CD4-positive, alpha-beta memory T cell (primary cell): ENCODE measurements around the gene MC5R. TPM values are rescaled to one million over a fixed set of nuclear protein-coding genes. Genes with fewer than 3 reads are reported as not detected.

Experiments
- CTCF ChIA-PET: fragments of 350-600 bp; sonication (Branson Sonifier 250); formaldehyde crosslinking; loops from one replicate; lab custom pipeline; 2021; ENCODE audit warnings: inconsistent platforms; ENCODE audit not compliant: partially characterized antibody; lab: Charles Lee
- POLR2A ChIA-PET: fragments of 350-600 bp; sonication (Branson Sonifier 250); formaldehyde crosslinking; loops from one replicate; lab custom pipeline; 2021; ENCODE audit not compliant: partially characterized antibody; lab: Charles Lee
- DNase-seq, 5 donors: peaks; one replicate each; pipeline versions ENCODE4 v3.0.0 to v3.0.0-alpha.2; 2020 to 2022; ENCODE audit warnings: mixed read lengths in 1 of 5
- H3K27ac ChIP-seq: one replicate; pipeline ENCODE4 v1.7.0; 2013; ENCODE audit warnings: low read depth, low read length
- H3K27me3 ChIP-seq: 2 replicates; pipeline ENCODE4 v1.7.0; 2013; ENCODE audit warnings: mild to moderate bottlenecking, low read length, moderate library complexity; ENCODE audit not compliant: insufficient read depth
- H3K36me3 ChIP-seq: 2 replicates; pipeline ENCODE4 v1.7.0; 2013; ENCODE audit warnings: mild to moderate bottlenecking, low read length, moderate library complexity; ENCODE audit not compliant: insufficient read depth
- H3K4me1 ChIP-seq: 2 replicates; pipeline ENCODE4 v1.7.0; 2013; ENCODE audit warnings: mild to moderate bottlenecking, low read length, moderate library complexity; ENCODE audit not compliant: insufficient read depth
- H3K4me3 ChIP-seq, 2 donors: one replicate each; pipeline ENCODE4 v1.7.0; 2013; ENCODE audit warnings: low read length in 2 of 2, mild to moderate bottlenecking in 1 of 2
- H3K9me3 ChIP-seq, 2 donors: one replicate each; pipeline ENCODE4 v1.7.0; 2013; ENCODE audit warnings: low read length in 2 of 2, control low read depth in 1 of 2; ENCODE audit not compliant: control insufficient read depth in 1 of 2
- H3K27ac Mint-ChIP-seq, 7 donors: one replicate each; pipeline ENCODE4 v1.8.0; 2020 to 2021; ENCODE audit warnings: mixed read lengths in 7 of 7, mild to moderate bottlenecking in 6 of 7, inconsistent platforms in 3 of 7, moderate library complexity in 3 of 7
- H3K27me3 Mint-ChIP-seq, 2 donors: one replicate each; pipeline ENCODE4 v1.8.0; 2020 to 2021; ENCODE audit warnings: mixed read lengths in 2 of 2
- H3K36me3 Mint-ChIP-seq, 2 donors: one replicate each; pipeline ENCODE4 v1.8.0; 2020 to 2021; ENCODE audit warnings: mixed read lengths in 2 of 2, inconsistent platforms in 1 of 2, mild to moderate bottlenecking in 1 of 2
- H3K4me1 Mint-ChIP-seq, 4 donors: one replicate each; pipeline ENCODE4 v1.8.0; 2020 to 2021; ENCODE audit warnings: mixed read lengths in 4 of 4, mild to moderate bottlenecking in 1 of 4
- H3K4me3 Mint-ChIP-seq, 8 donors: one replicate each; pipeline ENCODE4 v1.8.0; 2020 to 2021; ENCODE audit warnings: mixed read lengths in 8 of 8, mild to moderate bottlenecking in 7 of 8, moderate library complexity in 6 of 8, inconsistent platforms in 3 of 8
- H3K9me3 Mint-ChIP-seq, 8 donors: one replicate each; pipeline ENCODE4 v1.8.0; 2020 to 2021; ENCODE audit warnings: mixed read lengths in 8 of 8, mild to moderate bottlenecking in 5 of 8, inconsistent platforms in 3 of 8, moderate library complexity in 1 of 8
- intact Hi-C: fragments of 100-400 bp; cut with micrococcal nuclease; formaldehyde crosslinking; loops from one replicate; pipeline ENCODE4 v1.15.1; 2023
- polyA plus RNA-seq, 2 donors: library from polyadenylated mRNA; unstranded; fragments of 300-500 nt; fragmentation: Illumina TruSeq; gene quantifications; one replicate each; pipeline ENCODE4 v1.2.3, GENCODE V29; 2021
- total RNA-seq, 2 experiments: library from RNA; stranded (reverse); gene quantifications; one replicate each; pipeline ENCODE4 v1.2.3, GENCODE V29; 2021

The MC5R gene
- total and polyA plus RNA-seq, 4 experiments from 2014 or later: not detected

- Mint-ChIP-seq H3K27me3 (peaks cover 45 to 48% of the 10 kb centered on the region in 2 donors), H3K9me3 (peaks cover 0 to 6% (median 0%) of the 10 kb centered on the region in 8 donors), H3K4me3 (peak overlapping the region in 7 of 8 donors; percentile 41 to 84 (median 50)), H3K36me3 (no peaks in the 10 kb centered on the region), H3K27ac (no peak overlapping the region), H3K4me1 (peaks cover 3 to 6% (median 5%) of the 10 kb centered on the region in 4 donors)
- Histone ChIP-seq H3K9me3 (no peaks in the 10 kb centered on the region), H3K27me3 (peaks cover 13% of the 10 kb centered on the region), H3K36me3 (no peaks in the 10 kb centered on the region), H3K4me1 (peaks cover 7% of the 10 kb centered on the region), H3K27ac (no peak overlapping the region), H3K4me3 (no peak overlapping the region)
- DNase-seq: peak in 3 of 5 donors; percentile 23 to 25 (median 24)
- CTCF ChIA-PET: interaction anchor here (0.6 kb wide), 1 partner anchor 1647 kb away, joined by 3 read pairs; no protein-coding TSS in a partner anchor
- intact Hi-C loops: loop anchor here (1.0 to 5.0 kb wide), 2 partner anchors 243 to 584 kb away; no protein-coding TSS in a partner anchor
- POLR2A ChIA-PET: no interaction called here
Observed at GRCh38 chr18:13800505-13801259, 23.3 kb upstream of the MC5R start.

GRCh38 chr18:13801260-13801601 is 22.7 kb upstream of the MC5R start:
- CTCF ChIA-PET: no interaction called here

GRCh38 chr18:13804305-13804704 is 19.6 kb upstream of the MC5R start:
- no peak overlapping the region for H3K27ac ChIP-seq
- no peaks in the 10 kb centered on the region for H3K9me3 ChIP-seq
- Mint-ChIP-seq H3K4me3 (no peak overlapping the region), H3K9me3 (peaks cover 0 to 3% (median 0%) of the 10 kb centered on the region in 8 donors), H3K4me1 (peaks cover 3 to 6% (median 5%) of the 10 kb centered on the region in 4 donors), H3K27ac (no peak overlapping the region), H3K27me3 (peaks cover 32 to 46% of the 10 kb centered on the region in 2 donors), H3K36me3 (no peaks in the 10 kb centered on the region)
- peaks cover 7% of the 10 kb centered on the region for H3K4me1 ChIP-seq
- H3K36me3 ChIP-seq: no peaks in the 10 kb centered on the region
- CTCF ChIA-PET: interaction anchor here (1.2 to 3.7 kb wide), 2 partner anchors 9 to 617 kb away, joined by 3 to 27 read pairs; no protein-coding TSS in a partner anchor
- peaks cover 13% of the 10 kb centered on the region for H3K27me3 ChIP-seq
- H3K4me3 ChIP-seq: no peak overlapping the region
- DNase-seq: no peak
- intact Hi-C loops: loop anchor here (5.0 kb wide), 1 partner anchor 247 kb away; no protein-coding TSS in a partner anchor
- POLR2A ChIA-PET: no interaction called here

More at GRCh38 chr18:13801260-13801601, 22.7 kb upstream of the MC5R start:
- POLR2A ChIA-PET: no interaction called here
- Histone ChIP-seq H3K27me3 (peaks cover 13% of the 10 kb centered on the region), H3K27ac (no peak overlapping the region), H3K4me3 (no peak overlapping the region), H3K36me3 (no peaks in the 10 kb centered on the region), H3K9me3 (no peaks in the 10 kb centered on the region), H3K4me1 (peaks cover 7% of the 10 kb centered on the region)
- no peak for DNase-seq
- Mint-ChIP-seq H3K4me1 (peaks cover 3 to 6% (median 5%) of the 10 kb centered on the region in 4 donors), H3K9me3 (peaks cover 0 to 6% (median 0%) of the 10 kb centered on the region in 8 donors), H3K27ac (no peak overlapping the region), H3K27me3 (peaks cover 46 to 49% of the 10 kb centered on the region in 2 donors), H3K36me3 (no peaks in the 10 kb centered on the region), H3K4me3 (peak overlapping the region in 7 of 8 donors; percentile 41 to 84 (median 50))
- intact Hi-C loops: loop anchor here (1.0 to 5.0 kb wide), 2 partner anchors 244 to 585 kb away; no protein-coding TSS in a partner anchor

GRCh38 chr18:13808294-13809042 is 15.5 kb upstream of the MC5R start:
- Histone ChIP-seq H3K27me3 (no peaks in the 10 kb centered on the region), H3K4me1 (no peaks in the 10 kb centered on the region), H3K9me3 (no peaks in the 10 kb centered on the region), H3K36me3 (no peaks in the 10 kb centered on the region), H3K27ac (no peak overlapping the region), H3K4me3 (no peak overlapping the region)
- ChIA-PET POLR2A (no interaction called here), CTCF (interaction anchor here (1.8 kb wide), 1 partner anchor 16 kb away, joined by 5 read pairs; the partner anchor contains the start of gene MC5R)
- no peak overlapping the region for H3K27ac Mint-ChIP-seq
- H3K27me3 Mint-ChIP-seq: peaks cover 23 to 31% of the 10 kb centered on the region in 2 donors
- peaks cover 0 to 5% (median 0%) of the 10 kb centered on the region in 8 donors for H3K9me3 Mint-ChIP-seq
- peaks cover 0 to 2% (median under 1%) of the 10 kb centered on the region in 4 donors for H3K4me1 Mint-ChIP-seq
- intact Hi-C loops: no loop called here
- H3K36me3 Mint-ChIP-seq: no peaks in the 10 kb centered on the region
- DNase-seq: no peak
- H3K4me3 Mint-ChIP-seq: no peak overlapping the region

- H3K36me3 Mint-ChIP-seq: no peaks in the 10 kb centered on the region
- H3K4me3 Mint-ChIP-seq: no peak overlapping the region
- intact Hi-C loops: no loop called here
- H3K9me3 ChIP-seq: no peaks in the 10 kb centered on the region
- H3K4me1 ChIP-seq: no peaks in the 10 kb centered on the region
- H3K27me3 Mint-ChIP-seq: peaks cover 20 to 29% of the 10 kb centered on the region in 2 donors
- no peaks in the 10 kb centered on the region for H3K27me3 ChIP-seq
- H3K9me3 Mint-ChIP-seq: peaks cover 0 to 5% (median 0%) of the 10 kb centered on the region in 8 donors
- POLR2A ChIA-PET: no interaction called here
- no peaks in the 10 kb centered on the region for H3K36me3 ChIP-seq
- peaks cover 0 to 2% (median under 1%) of the 10 kb centered on the region in 4 donors for H3K4me1 Mint-ChIP-seq
- no peak overlapping the region for H3K27ac Mint-ChIP-seq
- no peak overlapping the region for H3K4me3 ChIP-seq
- no peak overlapping the region for H3K27ac ChIP-seq
- no peak for DNase-seq
- CTCF ChIA-PET: interaction anchor here (1.8 kb wide), 1 partner anchor 16 kb away, joined by 5 read pairs; the partner anchor contains the start of gene MC5R
Observed at GRCh38 chr18:13809043-13809430, 14.9 kb upstream of the MC5R start.

GRCh38 chr18:13809531-13810255 is 14.3 kb upstream of the MC5R start:
- ChIA-PET CTCF (interaction anchor here (1.9 kb wide), 1 partner anchor 593 kb away, joined by 4 read pairs; no protein-coding TSS in a partner anchor), POLR2A (no interaction called here)
- Histone ChIP-seq H3K9me3 (no peaks in the 10 kb centered on the region), H3K36me3 (no peaks in the 10 kb centered on the region), H3K4me3 (no peak overlapping the region), H3K27me3 (no peaks in the 10 kb centered on the region), H3K27ac (no peak overlapping the region), H3K4me1 (no peaks in the 10 kb centered on the region)
- DNase-seq: no peak
- intact Hi-C loops: loop anchor here (10.0 kb wide), 1 partner anchor 645 kb away; no protein-coding TSS in a partner anchor
- H3K36me3 Mint-ChIP-seq: no peaks in the 10 kb centered on the region
- H3K27me3 Mint-ChIP-seq: peaks cover 15 to 23% of the 10 kb centered on the region in 2 donors
- H3K27ac Mint-ChIP-seq: no peak overlapping the region
- H3K4me1 Mint-ChIP-seq: peaks cover 0 to 2% (median under 1%) of the 10 kb centered on the region in 4 donors
- H3K4me3 Mint-ChIP-seq: no peak overlapping the region
- H3K9me3 Mint-ChIP-seq: peaks cover 0 to 5% (median 0%) of the 10 kb centered on the region in 8 donors
